WI38 (cell line): ENCODE data around the gene NOC2L.

Source experiments
- H3K4me3 ChIP-seq: 2 replicates; pipeline ENCODE4 v1.5.1; 2011; ENCODE audit warnings: low read depth, mild to moderate bottlenecking, control low read depth, low read length
- CTCF ChIP-seq: IDR thresholded peaks from 2 replicates; pipeline ENCODE4 v1.5.1; 2012; ENCODE audit warnings: low read depth, mild to moderate bottlenecking, control low read depth, low read length

NOC2L gene

GRCh38 chr1:985126-985525, 26.1 kb upstream of the NOC2L start:
- H3K4me3 ChIP-seq = no peak overlapping the region
- no peak for TF ChIP-seq CTCF

DNA sequence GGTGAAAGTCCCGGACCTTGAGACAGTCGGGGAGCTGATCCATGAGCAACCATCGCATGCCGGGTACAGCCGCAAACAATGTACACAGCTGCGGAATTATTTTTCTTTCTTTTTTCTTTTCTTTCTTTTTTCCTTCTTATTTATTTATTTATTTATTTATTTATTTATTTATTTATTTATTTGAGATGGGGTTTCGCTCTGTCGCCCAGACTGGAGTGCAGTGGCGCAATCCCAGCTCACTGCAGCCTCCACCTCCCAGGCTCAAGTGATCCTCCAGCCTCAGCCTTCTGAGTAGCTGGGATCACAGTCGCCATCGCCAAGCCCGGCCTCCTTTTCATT, 25.4 kb upstream of the NOC2L start:
- no peak for TF ChIP-seq CTCF
- 0 out of 2 replicates have a peak overlapping the region, but pooled peaks have one; percentile 32 for H3K4me3 ChIP-seq

- TF ChIP-seq CTCF = peak; percentile 53
- 0 out of 2 replicates have a peak overlapping the region, but pooled peaks have one; percentile 32 for H3K4me3 ChIP-seq
Observed at GRCh38 chr1:983798-984475, 24.9 kb upstream of the NOC2L start.

DNA sequence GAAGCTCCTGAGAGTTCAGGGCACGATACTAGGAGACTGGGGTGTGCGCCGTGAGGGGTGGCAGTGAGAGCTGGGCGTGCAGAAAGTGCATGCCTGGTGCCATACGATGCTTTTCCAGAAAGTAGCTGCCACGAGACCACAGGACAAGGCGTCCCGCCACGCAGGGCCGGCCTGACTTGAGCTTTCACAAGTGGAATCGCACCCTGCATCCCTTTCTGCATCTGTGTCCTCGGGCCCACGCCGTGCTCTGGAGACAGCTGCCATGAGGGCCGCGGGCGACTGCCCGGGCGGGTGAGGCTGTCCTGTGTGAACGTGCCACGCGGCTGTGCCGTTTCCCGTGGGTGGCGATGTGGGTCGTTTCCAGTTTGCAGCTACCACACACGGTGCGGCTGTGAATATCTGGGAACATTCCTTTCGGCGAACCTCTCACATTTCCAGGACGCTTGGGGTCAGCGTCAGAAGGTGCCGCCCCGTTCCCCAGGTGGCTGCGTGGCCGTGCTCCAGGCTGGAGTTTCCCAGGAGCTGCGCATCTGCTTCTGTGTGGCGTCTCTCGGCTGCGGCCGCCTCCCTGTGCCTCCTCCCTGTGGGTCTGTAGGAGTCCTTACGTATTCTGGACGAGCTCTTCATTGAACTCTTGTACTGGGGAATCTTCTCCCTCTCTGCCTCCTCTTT, 23.8 kb upstream of the NOC2L start:
- no peak overlapping the region for H3K4me3 ChIP-seq
- no peak for TF ChIP-seq CTCF

GRCh38 chr1:981955-982558, 23.0 kb upstream of the NOC2L start, which contains the start of gene PERM1:
TSS of gene PERM1 (minus strand) at chr1:982093. CDS start at chr1:981029, 1,064 bp downstream.
- no peak for TF ChIP-seq CTCF
- no peak within 1 kb of the TSS for H3K4me3 ChIP-seq

DNA sequence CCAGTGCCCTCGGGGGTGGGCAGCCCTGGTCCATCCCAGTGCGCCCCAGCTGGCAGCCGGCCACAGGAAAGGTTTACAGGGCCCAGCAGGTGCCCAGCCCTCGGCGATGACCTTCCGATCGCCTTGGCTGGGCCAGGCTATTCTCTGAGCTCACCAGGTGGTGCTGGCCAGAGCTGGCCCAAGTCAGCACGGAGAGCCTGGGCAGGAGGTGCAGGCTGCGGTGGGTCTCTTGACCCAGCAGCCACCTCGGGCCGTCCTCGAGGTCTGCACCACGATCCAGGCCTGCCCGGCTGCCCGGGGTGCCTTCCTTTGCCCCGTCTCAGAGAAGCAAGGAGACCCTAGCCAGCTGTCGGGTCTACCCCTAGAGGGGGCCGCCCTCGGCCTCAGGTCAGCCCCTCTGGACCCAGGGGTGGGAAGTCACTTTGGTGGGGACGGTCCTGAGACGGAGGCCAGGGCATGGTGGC, 22.5 kb upstream of the NOC2L start:
- no peak for TF ChIP-seq CTCF

More for the DNA sequence above, 22.5 kb upstream of the NOC2L start:
- no peak overlapping the region for H3K4me3 ChIP-seq
